NCI-H2081 (cell line): ENCODE results near the gene C1QL2.

Source experiments
- DNase-seq, 2 experiments: peaks; one replicate each; lab custom pipeline; 2025; lab: John Stamatoyannopoulos, UW

C1QL2 gene

GRCh38 chr2:119158563-119159347 lies at the start of gene C1QL2:
TSS of gene C1QL2 (minus strand) at chr2:119158751. CDS start at chr2:119158269, 482 bp downstream.
- DNase-seq, result peak; percentile 49 to 58

- no peak for DNase-seq
Observed at GRCh38 chr2:119207447-119207846, 48.9 kb upstream of the C1QL2 start.

- no peak for DNase-seq
Observed at GRCh38 chr2:119206201-119206600, 47.6 kb upstream of the C1QL2 start.

- no peak for DNase-seq
Observed at GRCh38 chr2:119205001-119205706, 46.6 kb upstream of the C1QL2 start.

GRCh38 chr2:119204525-119204924 lies 46.0 kb upstream of the C1QL2 start:
- no peak for DNase-seq

- DNase-seq, result no peak
Observed at GRCh38 chr2:119202610-119203310, 44.2 kb upstream of the C1QL2 start.

- no peak for DNase-seq
Observed at GRCh38 chr2:119201815-119202214, 43.3 kb upstream of the C1QL2 start.

- no peak for DNase-seq
Observed at GRCh38 chr2:119198240-119198840, 39.8 kb upstream of the C1QL2 start.

- DNase-seq, result no peak
Observed at GRCh38 chr2:119197529-119198239, 39.1 kb upstream of the C1QL2 start.

- DNase-seq, result no peak
Observed at GRCh38 chr2:119197126-119197405, 38.5 kb upstream of the C1QL2 start.

- no peak for DNase-seq
Observed at GRCh38 chr2:119196301-119197125, 38.0 kb upstream of the C1QL2 start.

GRCh38 chr2:119195887-119196286 lies 37.3 kb upstream of the C1QL2 start:
- DNase-seq, result no peak

- DNase-seq, result no peak
Observed at GRCh38 chr2:119195001-119195400, 36.5 kb upstream of the C1QL2 start.

GRCh38 chr2:119192893-119193292 lies 34.3 kb upstream of the C1QL2 start:
- no peak for DNase-seq

- no peak for DNase-seq
Observed at GRCh38 chr2:119190321-119191111, 32.0 kb upstream of the C1QL2 start.

GRCh38 chr2:119184512-119184911 lies 26.0 kb upstream of the C1QL2 start:
- no peak for DNase-seq

- DNase-seq, result no peak
Observed at GRCh38 chr2:119181791-119182445, 23.4 kb upstream of the C1QL2 start.

- DNase-seq, result no peak
Observed at GRCh38 chr2:119181391-119181790, 22.8 kb upstream of the C1QL2 start.

- DNase-seq, result no peak
Observed at GRCh38 chr2:119180892-119181291, 22.3 kb upstream of the C1QL2 start.

GRCh38 chr2:119179991-119180390 lies 21.4 kb upstream of the C1QL2 start:
- DNase-seq, result no peak
